Activated T-helper 1 cell treated with anti-CD3 and anti-CD28 coated beads, Interleukin-12 subunit alpha, Interleukin-12 subunit beta, Interleukin-2, Interleukin-4 antibody, amounts not matched to agents 30 ng/mL and 10 ng/mL and 1 ng/mL, durations not matched to agents 14 hours and 24 hours and 36 hours (primary cell): ENCODE data around the gene ZNF618. TPM values are rescaled to one million over a fixed set of nuclear protein-coding genes. Genes with fewer than 3 reads are reported as not detected.

Source experiments
- DNase-seq: peaks from one replicate; pipeline ENCODE4 v3.0.0; 2021; ENCODE audit warnings: low spot score
- H3K27ac Mint-ChIP-seq: one replicate; pipeline ENCODE4 v1.8.0; 2021; ENCODE audit warnings: mild to moderate bottlenecking, mixed read lengths
- H3K27me3 Mint-ChIP-seq: one replicate; pipeline ENCODE4 v1.8.0; 2022; ENCODE audit warnings: mild to moderate bottlenecking, moderate library complexity, mixed read lengths; ENCODE audit not compliant: insufficient read depth
- H3K36me3 Mint-ChIP-seq: one replicate; pipeline ENCODE4 v1.8.0; 2021; ENCODE audit warnings: low read depth, mixed read lengths
- H3K4me1 Mint-ChIP-seq: one replicate; pipeline ENCODE4 v1.8.0; 2021; ENCODE audit warnings: low read depth, mixed read lengths
- H3K4me3 Mint-ChIP-seq: one replicate; pipeline ENCODE4 v1.8.0; 2021; ENCODE audit warnings: mild to moderate bottlenecking, moderate library complexity, mixed read lengths
- H3K9me3 Mint-ChIP-seq: one replicate; pipeline ENCODE4 v1.8.0; 2021; ENCODE audit warnings: mixed read lengths
- intact Hi-C: fragments of 100-400 bp; cut with micrococcal nuclease; formaldehyde crosslinking; loops from one replicate; pipeline ENCODE4 v1.15.1; 2024
- total RNA-seq: library from RNA; stranded (reverse); gene quantifications from 2 replicates; pipeline ENCODE4 v1.2.3, GENCODE V29; 2022

Gene ZNF618
- total RNA-seq, 1 donor from 2014 or later: 0.16 TPM

DNA sequence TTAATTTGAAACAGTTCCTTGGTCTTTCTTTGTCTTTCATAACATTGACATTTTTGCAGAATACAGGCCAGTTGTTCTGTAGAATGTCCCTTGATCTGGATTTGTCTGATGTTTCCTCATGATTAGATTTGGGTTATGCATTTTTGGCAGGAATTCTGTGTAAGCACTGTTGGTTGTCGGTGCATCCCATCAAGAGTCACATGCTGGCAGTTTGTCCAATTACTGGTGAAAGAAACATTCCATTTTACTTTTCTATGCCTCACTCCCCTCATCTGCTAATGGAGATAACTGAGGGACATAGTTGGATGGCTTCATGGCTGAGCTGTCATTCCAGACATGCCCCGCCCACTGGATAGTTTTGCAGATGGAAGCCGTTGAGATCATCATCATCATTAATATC lies 7.6 kb upstream of the ZNF618 start:
- H3K4me3 Mint-ChIP-seq: no peak overlapping the region

DNA sequence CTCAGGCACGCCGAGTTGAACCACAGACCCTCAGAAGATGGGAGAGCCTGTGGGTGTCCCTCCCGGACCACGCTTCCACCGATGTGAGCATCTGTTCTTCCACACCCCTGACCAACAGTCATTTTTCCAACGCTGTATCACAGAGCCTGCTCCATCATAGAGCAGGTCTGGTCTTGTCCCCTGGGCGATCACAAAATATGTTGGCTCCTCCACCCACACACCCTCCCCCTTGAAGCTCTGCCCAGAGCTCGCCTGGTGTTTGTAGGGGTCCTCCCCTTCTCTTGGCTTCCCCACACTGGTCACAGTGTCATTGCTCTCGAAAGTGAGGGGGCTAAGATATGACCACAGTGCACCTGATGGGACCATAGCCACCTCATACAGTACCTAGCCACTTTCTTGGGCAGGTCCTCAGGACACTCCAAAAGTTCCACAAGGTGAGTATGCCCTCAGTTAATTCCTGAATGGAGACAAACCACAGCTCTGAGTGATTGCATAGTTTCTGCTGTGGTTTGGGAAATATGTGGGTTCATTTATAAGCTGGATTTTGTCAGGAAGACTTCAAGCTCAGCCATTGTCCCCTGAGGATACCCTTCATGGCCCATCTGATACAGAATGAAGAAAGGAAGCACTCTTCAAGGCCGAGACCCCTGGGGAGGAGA lies 3.5 kb upstream of the ZNF618 start:
- intact Hi-C loops: no loop called here
- no peak overlapping the region for H3K4me3 Mint-ChIP-seq
- peaks cover 34% of the 10 kb centered on the region for H3K27me3 Mint-ChIP-seq
- no peak for DNase-seq
- no peak overlapping the region for H3K27ac Mint-ChIP-seq
- no peaks in the 10 kb centered on the region for H3K36me3 Mint-ChIP-seq
- H3K4me1 Mint-ChIP-seq: no peaks in the 10 kb centered on the region
- no peaks in the 10 kb centered on the region for H3K9me3 Mint-ChIP-seq

More for the DNA sequence above, 7.6 kb upstream of the ZNF618 start:
- DNase-seq: no peak
- Mint-ChIP-seq H3K27ac (no peak overlapping the region), H3K27me3 (peaks cover 10% of the 10 kb centered on the region), H3K36me3 (no peaks in the 10 kb centered on the region), H3K9me3 (no peaks in the 10 kb centered on the region), H3K4me1 (no peaks in the 10 kb centered on the region)
- intact Hi-C loops: no loop called here

DNA sequence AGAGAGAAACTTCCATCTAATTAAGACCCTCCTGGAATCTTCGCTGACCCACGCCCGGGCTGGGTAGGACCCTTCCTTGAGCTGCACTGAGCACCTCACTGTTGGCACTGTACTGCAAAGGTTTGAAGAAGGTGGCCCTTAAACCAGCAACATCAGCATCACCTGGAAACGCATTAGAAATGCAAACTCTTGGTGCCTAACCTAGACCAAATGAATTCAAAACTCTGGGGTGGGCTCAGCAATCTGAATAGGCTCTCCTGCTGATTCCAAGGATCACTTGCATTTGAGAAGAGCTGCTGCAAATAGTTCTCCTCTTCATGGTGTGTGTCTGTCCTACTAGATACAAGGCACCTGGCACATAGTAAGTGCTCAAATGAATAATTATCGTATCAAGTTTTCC lies 2.7 kb upstream of the ZNF618 start:
- no peaks in the 10 kb centered on the region for H3K9me3 Mint-ChIP-seq
- H3K4me1 Mint-ChIP-seq: no peaks in the 10 kb centered on the region
- H3K27me3 Mint-ChIP-seq: peaks cover 40% of the 10 kb centered on the region
- H3K4me3 Mint-ChIP-seq: no peak overlapping the region
- no peak overlapping the region for H3K27ac Mint-ChIP-seq
- no peak for DNase-seq
- no peaks in the 10 kb centered on the region for H3K36me3 Mint-ChIP-seq
- intact Hi-C loops: no loop called here

DNA sequence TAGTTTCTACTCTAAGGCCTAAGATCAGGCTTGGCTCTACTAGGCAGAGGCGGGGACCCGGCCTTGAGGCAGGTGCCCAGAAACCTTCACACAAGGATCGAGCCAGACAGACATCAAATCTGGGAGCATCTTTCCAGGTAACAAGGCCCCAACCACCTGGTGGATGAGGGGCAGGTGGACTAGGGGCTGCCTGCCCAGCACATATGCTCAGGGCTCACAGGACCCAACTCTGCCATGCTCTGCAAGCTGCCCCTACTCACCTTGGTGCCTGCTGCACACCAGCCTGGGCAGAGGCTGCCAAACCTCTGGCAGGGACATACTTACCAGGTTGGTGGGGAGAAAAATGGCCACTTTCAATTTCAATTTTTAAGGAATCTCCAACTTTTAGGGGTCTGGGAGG lies 2.2 kb upstream of the ZNF618 start:
- Mint-ChIP-seq H3K36me3 (no peaks in the 10 kb centered on the region), H3K4me3 (no peak overlapping the region), H3K27ac (no peak overlapping the region), H3K4me1 (no peaks in the 10 kb centered on the region), H3K9me3 (no peaks in the 10 kb centered on the region), H3K27me3 (peaks cover 40% of the 10 kb centered on the region)
- intact Hi-C loops: no loop called here
- DNase-seq: no peak

DNA sequence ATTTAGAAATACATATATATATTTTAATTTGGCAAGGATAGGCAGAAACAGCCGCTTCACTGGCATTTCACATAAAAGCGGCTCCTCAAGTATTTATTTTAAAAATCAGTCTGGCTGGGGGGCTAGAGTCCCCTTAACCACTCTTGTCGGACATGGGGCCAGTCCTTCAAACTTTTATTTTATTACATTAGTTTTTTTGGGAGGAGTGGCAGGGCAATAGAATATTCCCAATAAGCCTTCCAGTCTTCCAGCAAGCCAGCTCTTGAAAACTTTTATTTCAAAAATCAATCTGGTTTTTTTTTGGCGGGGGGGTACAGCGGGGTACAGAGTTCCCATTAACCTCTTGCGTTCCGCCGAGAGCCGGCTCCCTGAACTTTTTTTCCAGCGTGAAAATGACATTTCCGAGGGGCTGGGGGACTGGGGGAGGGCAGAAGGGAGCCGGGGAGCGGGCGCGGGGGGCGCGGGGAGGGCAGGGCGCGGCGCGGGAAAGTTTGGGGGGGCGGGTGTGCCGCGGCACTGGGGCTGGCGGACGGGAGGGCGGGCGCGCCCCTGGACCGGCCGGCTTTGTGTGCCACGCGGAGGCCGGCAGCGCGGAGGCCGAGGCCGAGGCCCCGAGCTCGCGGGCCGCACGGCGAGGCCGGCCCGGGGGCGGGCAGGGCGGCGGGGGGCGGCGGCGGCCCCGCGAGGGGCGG lies 504 bp upstream of the ZNF618 start:
- no peaks in the 10 kb centered on the region for H3K36me3 Mint-ChIP-seq
- H3K4me1 Mint-ChIP-seq: no peaks in the 10 kb centered on the region
- H3K27ac Mint-ChIP-seq: no peak overlapping the region
- H3K4me3 Mint-ChIP-seq: peak overlapping the region; percentile 57
- intact Hi-C loops: loop anchor here (1.0 to 5.0 kb wide), 2 partner anchors 68 to 193 kb away; no protein-coding TSS in a partner anchor
- no peaks in the 10 kb centered on the region for H3K9me3 Mint-ChIP-seq
- DNase-seq: no peak
- H3K27me3 Mint-ChIP-seq: peaks cover 41% of the 10 kb centered on the region

DNA sequence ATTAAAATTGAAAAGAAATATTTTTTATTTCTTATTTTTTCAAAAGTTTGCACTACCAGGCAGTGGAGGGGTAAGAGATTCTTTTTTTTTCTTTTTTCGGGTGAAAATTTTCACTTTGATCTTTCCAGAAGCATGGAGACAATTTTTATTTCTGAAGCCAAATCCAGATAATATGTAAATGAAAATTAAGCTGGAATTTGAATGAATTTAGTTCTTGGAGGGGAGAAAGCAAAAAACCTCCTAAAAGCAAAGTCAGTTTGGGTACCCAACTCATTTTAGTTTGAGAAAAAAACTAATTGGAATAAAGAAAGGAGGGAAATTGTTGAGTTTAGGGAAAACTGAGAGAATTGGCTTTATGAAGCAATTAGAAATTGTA lies 872 bp downstream of the ZNF618 start:
- Mint-ChIP-seq H3K27ac (no peak overlapping the region), H3K9me3 (no peaks in the 10 kb centered on the region), H3K4me3 (peak overlapping the region; percentile 92), H3K4me1 (no peaks in the 10 kb centered on the region), H3K27me3 (peaks cover 40% of the 10 kb centered on the region), H3K36me3 (no peaks in the 10 kb centered on the region)
- intact Hi-C loops: loop anchor here (1.0 to 5.0 kb wide), 2 partner anchors 70 to 195 kb away; no protein-coding TSS in a partner anchor
- no peak for DNase-seq

DNA sequence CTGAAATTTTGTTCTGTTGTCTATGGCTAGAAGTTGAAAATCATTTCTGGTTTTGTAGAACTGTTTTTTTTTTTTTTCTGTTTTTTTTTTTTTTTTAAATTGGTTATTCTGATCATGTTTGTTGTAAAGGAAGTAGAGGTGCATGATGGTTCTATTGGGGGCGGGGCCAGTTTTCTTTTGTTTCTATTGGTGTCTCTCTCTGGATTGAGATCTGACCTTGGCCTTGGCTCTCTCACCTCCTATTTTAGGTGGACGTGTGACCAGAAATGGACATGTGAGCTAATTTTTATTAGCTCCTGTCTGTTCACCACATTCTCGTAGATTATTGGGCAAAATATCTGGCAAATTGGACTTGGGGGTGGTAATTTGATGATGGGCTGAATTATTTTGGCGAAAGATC lies 3.2 kb downstream of the ZNF618 start:
- Mint-ChIP-seq H3K4me1 (no peaks in the 10 kb centered on the region), H3K9me3 (no peaks in the 10 kb centered on the region), H3K36me3 (no peaks in the 10 kb centered on the region), H3K27me3 (peaks cover 34% of the 10 kb centered on the region), H3K4me3 (no peak overlapping the region), H3K27ac (no peak overlapping the region)
- no peak for DNase-seq
- intact Hi-C loops: loop anchor here (5.0 kb wide), 1 partner anchor 197 kb away; no protein-coding TSS in a partner anchor

DNA sequence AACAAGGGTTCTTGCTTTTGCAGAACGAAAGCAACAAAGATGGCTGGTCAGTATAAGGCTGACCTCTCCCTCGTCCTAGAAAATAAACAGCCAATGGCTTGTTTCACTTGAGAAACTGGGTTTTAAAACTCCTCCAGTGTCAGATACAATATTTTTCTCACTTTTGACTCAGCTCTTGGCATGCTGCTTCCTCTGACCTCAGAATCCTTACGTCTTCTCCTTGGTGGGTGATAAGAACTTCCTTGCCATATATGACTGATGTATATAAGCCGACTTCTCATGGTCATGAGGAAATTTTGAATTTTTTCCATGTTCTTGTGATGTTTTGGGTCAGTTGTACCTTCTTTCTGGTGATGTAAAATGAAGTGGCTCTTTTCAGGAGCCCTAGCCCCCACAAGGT lies 3.8 kb downstream of the ZNF618 start:
- no peak for DNase-seq
- H3K4me1 Mint-ChIP-seq: no peaks in the 10 kb centered on the region
- H3K9me3 Mint-ChIP-seq: no peaks in the 10 kb centered on the region
- H3K27me3 Mint-ChIP-seq: peaks cover 28% of the 10 kb centered on the region
- H3K36me3 Mint-ChIP-seq: no peaks in the 10 kb centered on the region
- no peak overlapping the region for H3K4me3 Mint-ChIP-seq
- intact Hi-C loops: loop anchor here (5.0 kb wide), 1 partner anchor 198 kb away; no protein-coding TSS in a partner anchor
- H3K27ac Mint-ChIP-seq: no peak overlapping the region

DNA sequence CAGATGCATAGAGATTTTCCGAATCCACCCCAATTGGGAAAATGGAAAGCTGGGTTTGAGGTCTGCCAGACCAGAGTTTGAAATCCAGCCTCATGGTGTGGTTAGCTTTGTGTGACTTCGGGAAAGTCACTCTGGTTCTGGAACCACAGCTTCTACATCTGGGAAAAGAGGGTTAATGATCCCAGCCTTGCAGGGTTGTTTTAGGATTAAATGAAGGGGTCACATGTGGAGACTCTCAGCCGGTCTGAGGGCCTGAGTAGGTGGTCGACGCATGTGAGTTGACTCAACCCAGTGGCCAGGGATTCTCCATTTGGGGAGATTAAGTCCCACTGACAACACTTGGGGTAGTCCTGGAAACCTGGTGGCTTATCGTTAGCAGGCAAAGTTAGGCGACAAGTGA lies 6.1 kb downstream of the ZNF618 start:
- intact Hi-C loops: no loop called here
- H3K4me3 Mint-ChIP-seq: no peak overlapping the region
- no peak for DNase-seq
- no peak overlapping the region for H3K27ac Mint-ChIP-seq
- no peaks in the 10 kb centered on the region for H3K36me3 Mint-ChIP-seq
- H3K9me3 Mint-ChIP-seq: no peaks in the 10 kb centered on the region
- H3K4me1 Mint-ChIP-seq: peaks cover 18% of the 10 kb centered on the region
- peaks cover 16% of the 10 kb centered on the region for H3K27me3 Mint-ChIP-seq

DNA sequence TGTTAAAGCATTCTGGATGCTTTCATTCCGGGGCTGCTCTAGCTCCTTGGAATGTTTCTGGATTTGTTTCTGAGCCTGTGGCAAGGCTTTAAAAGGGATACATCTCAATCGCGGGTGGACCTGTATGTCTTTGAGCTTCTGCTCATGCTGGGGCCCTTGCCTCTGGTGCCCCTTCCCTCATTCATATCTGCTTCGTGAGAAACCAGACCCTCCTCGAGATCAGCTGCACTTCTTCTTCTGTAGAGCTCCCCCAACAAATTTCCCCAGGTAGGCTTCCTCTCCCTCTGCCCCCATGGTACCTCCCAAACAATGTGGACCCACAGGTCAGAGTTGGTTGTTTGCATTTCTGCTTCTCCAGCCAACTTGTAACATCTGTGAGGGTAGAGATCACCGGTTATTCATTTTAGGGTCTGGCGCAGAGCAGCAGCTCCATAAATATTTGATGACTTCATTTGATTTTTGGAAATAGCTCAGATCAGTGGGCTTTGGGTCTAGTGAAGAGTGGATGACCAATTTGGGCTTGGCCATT lies 6.6 kb downstream of the ZNF618 start:
- intact Hi-C loops: no loop called here
- DNase-seq: no peak
- H3K36me3 Mint-ChIP-seq: no peaks in the 10 kb centered on the region

DNA sequence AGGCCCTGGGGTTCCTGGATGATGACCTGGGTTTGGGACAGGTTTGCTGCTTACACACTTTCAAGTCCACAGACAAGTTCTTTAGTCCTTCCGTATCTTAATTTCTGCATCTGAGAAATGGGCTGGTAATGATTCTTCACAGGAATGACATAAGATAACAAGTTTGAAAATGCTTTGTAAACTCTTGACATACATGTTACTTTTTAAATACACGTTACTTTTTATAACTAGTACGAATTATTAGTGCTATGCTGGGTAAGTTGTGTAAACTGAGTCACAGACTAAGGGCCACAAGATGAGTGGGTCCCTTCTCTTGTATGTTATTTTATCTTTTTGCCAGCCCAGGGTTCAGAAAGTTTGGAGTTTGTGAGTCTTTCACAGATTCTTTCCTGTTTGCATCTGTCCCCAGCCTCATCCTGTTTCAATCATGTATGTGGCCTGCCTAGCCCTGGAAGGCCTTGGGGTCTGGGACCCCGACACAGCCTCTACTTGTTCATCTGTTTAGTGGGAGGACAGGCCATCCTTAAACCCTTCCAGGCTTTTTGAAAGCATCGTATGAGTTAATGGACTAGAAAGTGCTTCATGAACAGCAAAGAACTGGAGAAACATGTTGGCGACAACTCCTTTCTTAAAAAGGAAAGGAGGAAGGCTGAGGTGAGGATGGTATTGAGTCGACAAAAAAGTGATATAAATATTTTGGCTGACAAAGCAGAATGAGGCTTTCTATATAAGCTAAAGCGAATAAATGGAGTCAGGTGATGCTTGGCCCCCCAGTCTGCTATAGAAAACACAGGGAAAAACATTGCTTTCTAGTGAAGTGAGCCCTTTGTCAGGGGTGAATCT lies 9.3 kb downstream of the ZNF618 start:
- Mint-ChIP-seq H3K4me1 (peaks cover 22% of the 10 kb centered on the region), H3K27ac (no peak overlapping the region), H3K9me3 (peaks cover 10% of the 10 kb centered on the region), H3K27me3 (peaks cover 9% of the 10 kb centered on the region), H3K4me3 (no peak overlapping the region), H3K36me3 (no peaks in the 10 kb centered on the region)
- DNase-seq: no peak
- intact Hi-C loops: no loop called here

More for the DNA sequence above, 6.6 kb downstream of the ZNF618 start:
- Mint-ChIP-seq H3K4me3 (no peak overlapping the region), H3K9me3 (no peaks in the 10 kb centered on the region), H3K27me3 (peaks cover 15% of the 10 kb centered on the region), H3K27ac (no peak overlapping the region), H3K4me1 (peaks cover 22% of the 10 kb centered on the region)

DNA sequence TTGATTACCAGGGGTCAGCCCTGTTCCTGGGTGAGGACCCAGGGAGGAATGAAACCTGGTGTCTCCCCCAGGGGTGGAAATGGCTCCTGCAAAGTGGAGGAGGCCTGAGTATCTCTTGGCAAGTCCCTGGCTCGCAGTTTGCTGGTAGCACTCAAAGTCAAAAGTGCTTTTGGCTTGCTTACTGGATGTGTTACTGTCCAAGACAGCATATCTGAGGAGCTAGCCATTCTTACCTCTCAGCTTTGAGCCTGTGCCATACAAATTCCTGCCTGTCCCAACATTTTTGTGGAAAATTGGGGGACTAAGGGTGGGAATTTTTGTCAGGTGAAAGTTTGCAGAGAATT lies 9.9 kb downstream of the ZNF618 start:
- H3K4me3 Mint-ChIP-seq: peak overlapping the region; percentile 68
- H3K36me3 Mint-ChIP-seq: no peaks in the 10 kb centered on the region
- no peak for DNase-seq
- intact Hi-C loops: no loop called here
- H3K27me3 Mint-ChIP-seq: peaks cover 6% of the 10 kb centered on the region
- peaks cover 22% of the 10 kb centered on the region for H3K4me1 Mint-ChIP-seq
- H3K27ac Mint-ChIP-seq: no peak overlapping the region
- peaks cover 10% of the 10 kb centered on the region for H3K9me3 Mint-ChIP-seq

DNA sequence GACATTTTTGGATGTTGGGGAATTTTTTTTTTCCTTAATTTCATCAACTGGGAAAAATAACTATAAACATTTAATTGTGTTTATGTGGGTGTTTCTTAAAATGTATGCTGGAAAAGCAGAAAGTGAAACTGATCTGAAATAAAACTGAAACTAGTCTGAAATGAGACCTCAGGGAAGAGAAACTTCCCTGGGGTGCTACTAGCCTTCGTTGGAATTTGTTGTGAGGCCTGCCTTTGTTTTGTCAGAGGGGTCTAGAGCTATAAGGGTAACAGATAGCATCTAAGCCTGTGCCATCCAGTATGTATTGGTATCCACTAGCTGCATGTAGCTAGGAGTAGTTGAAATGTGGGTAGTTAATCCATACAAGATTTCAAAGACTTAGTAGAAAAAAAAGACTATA lies 10.4 kb downstream of the ZNF618 start:
- no peak for DNase-seq
- H3K36me3 Mint-ChIP-seq: no peaks in the 10 kb centered on the region
- H3K4me3 Mint-ChIP-seq: peak overlapping the region; percentile 68
- peaks cover 10% of the 10 kb centered on the region for H3K9me3 Mint-ChIP-seq
- intact Hi-C loops: no loop called here
- no peak overlapping the region for H3K27ac Mint-ChIP-seq
- H3K4me1 Mint-ChIP-seq: peaks cover 22% of the 10 kb centered on the region
- peaks cover 6% of the 10 kb centered on the region for H3K27me3 Mint-ChIP-seq
